ENCODE data around the gene RBM26. TPM values are rescaled to one million over a fixed set of nuclear protein-coding genes. Genes with fewer than 3 reads are reported as not detected.

Gene RBM26
- polyA plus RNA-seq, 1 donor from 2014 or later = 112 TPM

DNA sequence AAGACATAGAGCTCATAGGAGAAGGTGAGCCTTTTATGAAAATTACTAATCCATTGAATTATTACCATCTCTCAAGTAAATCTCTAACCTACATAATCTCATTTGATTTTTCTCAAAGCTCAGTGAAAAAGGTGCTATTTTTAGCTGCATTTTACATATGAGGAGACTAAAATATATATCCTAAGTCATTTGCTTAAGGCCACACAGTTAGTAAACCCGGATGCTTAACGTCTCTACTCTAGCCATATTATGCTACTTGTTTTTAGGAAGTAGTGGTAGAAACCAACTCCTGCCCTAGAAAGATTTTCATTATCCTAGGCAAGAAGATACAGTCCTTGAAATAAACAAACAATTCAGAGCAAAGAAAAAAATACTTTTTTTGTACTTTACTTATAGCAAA lies 108.9 kb downstream of the RBM26 start:
- TF ChIP-seq POLR2AphosphoS5 (IDR thresholded peaks at IDR 0.05) = no peak
- TF ChIP-seq RAD21 (conservative IDR thresholded peaks at IDR 0.05) = no peak
- no peak for TF ChIP-seq TAF1 (IDR thresholded peaks at IDR 0.05; ENCODE audit: low read depth)
- no peak for TF ChIP-seq SMC3 (conservative IDR thresholded peaks at IDR 0.05; ENCODE audit: poor library complexity)
- TF ChIP-seq EZH2 (IDR thresholded peaks at IDR 0.05; ENCODE audit: borderline replicate concordance, insufficient read depth, low read length, poor library complexity, severe bottlenecking) = no peak
- Histone ChIP-seq H3K4me2 (ENCODE audit: low read length) (no peak overlapping the region), H3K36me3 (ENCODE audit: insufficient read depth, low read length) (no peaks in the 10 kb centered on the region), H3K9ac (ENCODE audit: low read length) (no peak overlapping the region), H3K27ac (ENCODE audit: low read length) (no peak overlapping the region), H3K27me3 (ENCODE audit: insufficient read depth, low read depth, low read length) (no peaks in the 10 kb centered on the region), H3K4me3 (ENCODE audit: low read length) (no peak overlapping the region), H3K79me2 (replicated peaks; ENCODE audit: insufficient read depth, low read length) (no peaks in the 10 kb centered on the region), H3K9me3 (ENCODE audit: low read length) (no peaks in the 10 kb centered on the region), H3F3A (ENCODE audit: insufficient read depth, low read length, poor library complexity, severe bottlenecking) (no peaks in the 10 kb centered on the region), H2AFZ (ENCODE audit: low read depth, low read length) (no peak overlapping the region), H4K20me1 (ENCODE audit: insufficient read depth) (no peaks in the 10 kb centered on the region), H3K9me2 (ENCODE audit: insufficient read depth, low read length) (no peaks in the 10 kb centered on the region)

DNA sequence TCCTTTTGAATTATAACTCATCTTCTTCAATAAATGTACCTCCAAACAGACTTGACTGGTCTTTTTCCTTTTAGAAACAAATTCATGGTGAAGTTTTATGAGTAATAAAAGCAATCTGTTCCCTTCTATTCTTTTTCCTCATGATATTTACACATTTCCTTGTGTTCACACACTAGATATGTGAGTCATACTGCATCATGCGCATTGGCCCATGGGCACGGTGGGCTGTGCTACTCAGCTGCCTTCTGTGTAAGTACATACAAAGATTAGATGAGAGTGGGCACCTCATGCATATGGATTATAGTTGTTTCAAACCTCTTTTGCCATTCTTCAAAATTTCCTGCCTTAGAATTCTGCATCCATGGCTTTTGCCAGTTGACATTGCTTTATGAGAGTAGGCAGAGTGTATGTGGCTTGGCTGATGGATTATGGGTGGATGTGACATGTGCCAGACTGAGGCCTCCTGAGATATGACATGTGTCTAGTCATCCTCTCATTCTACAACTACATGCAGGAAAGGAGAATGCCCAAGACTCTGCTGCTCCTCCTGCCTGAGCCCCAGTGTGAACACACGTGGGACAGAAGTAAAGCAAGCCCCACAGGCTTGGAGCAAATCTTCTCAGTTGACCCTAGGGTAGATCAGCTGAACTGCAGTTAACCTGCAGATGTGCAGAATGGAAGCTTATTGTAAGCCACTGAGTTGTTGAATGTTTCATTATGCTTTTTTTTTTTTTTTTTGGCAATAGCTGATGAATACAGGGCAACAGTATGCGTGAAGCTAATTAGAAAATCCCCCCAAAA lies 109.9 kb downstream of the RBM26 start:
- no peaks in the 10 kb centered on the region for H3K9me3 ChIP-seq (ENCODE audit: low read length)
- H4K20me1 ChIP-seq (ENCODE audit: insufficient read depth) = no peaks in the 10 kb centered on the region
- H3F3A ChIP-seq (ENCODE audit: insufficient read depth, low read length, poor library complexity, severe bottlenecking) = no peaks in the 10 kb centered on the region
- H3K4me2 ChIP-seq (ENCODE audit: low read length) = no peak overlapping the region
- no peak for TF ChIP-seq EZH2 (IDR thresholded peaks at IDR 0.05; ENCODE audit: borderline replicate concordance, insufficient read depth, low read length, poor library complexity, severe bottlenecking)
- TF ChIP-seq, protein P1, sequence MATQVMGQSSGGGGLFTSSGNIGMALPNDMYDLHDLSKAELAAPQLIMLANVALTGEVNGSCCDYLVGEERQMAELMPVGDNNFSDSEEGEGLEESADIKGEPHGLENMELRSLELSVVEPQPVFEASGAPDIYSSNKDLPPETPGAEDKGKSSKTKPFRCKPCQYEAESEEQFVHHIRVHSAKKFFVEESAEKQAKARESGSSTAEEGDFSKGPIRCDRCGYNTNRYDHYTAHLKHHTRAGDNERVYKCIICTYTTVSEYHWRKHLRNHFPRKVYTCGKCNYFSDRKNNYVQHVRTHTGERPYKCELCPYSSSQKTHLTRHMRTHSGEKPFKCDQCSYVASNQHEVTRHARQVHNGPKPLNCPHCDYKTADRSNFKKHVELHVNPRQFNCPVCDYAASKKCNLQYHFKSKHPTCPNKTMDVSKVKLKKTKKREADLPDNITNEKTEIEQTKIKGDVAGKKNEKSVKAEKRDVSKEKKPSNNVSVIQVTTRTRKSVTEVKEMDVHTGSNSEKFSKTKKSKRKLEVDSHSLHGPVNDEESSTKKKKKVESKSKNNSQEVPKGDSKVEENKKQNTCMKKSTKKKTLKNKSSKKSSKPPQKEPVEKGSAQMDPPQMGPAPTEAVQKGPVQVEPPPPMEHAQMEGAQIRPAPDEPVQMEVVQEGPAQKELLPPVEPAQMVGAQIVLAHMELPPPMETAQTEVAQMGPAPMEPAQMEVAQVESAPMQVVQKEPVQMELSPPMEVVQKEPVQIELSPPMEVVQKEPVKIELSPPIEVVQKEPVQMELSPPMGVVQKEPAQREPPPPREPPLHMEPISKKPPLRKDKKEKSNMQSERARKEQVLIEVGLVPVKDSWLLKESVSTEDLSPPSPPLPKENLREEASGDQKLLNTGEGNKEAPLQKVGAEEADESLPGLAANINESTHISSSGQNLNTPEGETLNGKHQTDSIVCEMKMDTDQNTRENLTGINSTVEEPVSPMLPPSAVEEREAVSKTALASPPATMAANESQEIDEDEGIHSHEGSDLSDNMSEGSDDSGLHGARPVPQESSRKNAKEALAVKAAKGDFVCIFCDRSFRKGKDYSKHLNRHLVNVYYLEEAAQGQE (IDR thresholded peaks at IDR 0.05; ENCODE audit: borderline replicate concordance) = no peak
- H2AFZ ChIP-seq (ENCODE audit: low read depth, low read length) = no peak overlapping the region
- H3K36me3 ChIP-seq (ENCODE audit: insufficient read depth, low read length) = no peaks in the 10 kb centered on the region
- no peaks in the 10 kb centered on the region for H3K27me3 ChIP-seq (ENCODE audit: insufficient read depth, low read depth, low read length)
- H3K79me2 ChIP-seq (replicated peaks; ENCODE audit: insufficient read depth, low read length) = no peaks in the 10 kb centered on the region
- no peaks in the 10 kb centered on the region for H3K9me2 ChIP-seq (ENCODE audit: insufficient read depth, low read length)
- no peak overlapping the region for H3K9ac ChIP-seq (ENCODE audit: low read length)
- H3K27ac ChIP-seq (ENCODE audit: low read length) = no peak overlapping the region
- no peak overlapping the region for H3K4me3 ChIP-seq (ENCODE audit: low read length)

DNA sequence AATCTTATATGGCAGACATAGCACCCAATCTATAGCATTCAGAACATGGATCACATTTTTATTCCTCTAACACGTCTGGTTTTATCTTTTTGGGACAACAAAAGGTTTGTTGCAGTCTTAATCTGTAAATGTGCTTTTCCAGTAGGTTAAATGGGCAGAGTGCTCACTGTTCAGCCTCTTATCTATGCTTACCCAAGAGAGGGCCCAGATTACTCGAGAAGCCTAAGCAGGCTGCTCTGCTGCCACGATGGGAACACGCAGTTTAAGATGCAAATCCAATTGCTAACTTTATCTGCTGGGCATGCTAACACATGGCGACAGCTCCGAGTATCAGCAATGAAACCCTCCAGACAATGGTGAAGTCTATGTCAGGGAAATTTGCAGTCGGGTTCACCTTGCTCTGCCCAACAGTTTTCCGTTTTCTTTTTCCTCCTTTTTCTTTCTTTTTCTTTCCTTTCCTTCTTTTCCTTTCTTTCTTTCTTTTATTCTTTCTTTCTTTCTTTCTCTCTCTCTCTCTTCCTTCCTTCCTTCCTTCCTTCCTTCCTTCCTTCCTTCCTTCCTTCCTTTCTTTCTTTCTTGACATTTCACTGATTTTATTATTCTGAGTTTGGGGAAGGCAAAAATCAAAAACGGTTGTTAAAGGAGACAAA lies 115.3 kb downstream of the RBM26 start:
- H2AFZ ChIP-seq (ENCODE audit: low read depth, low read length) = no peak overlapping the region
- TF ChIP-seq, protein P2, sequence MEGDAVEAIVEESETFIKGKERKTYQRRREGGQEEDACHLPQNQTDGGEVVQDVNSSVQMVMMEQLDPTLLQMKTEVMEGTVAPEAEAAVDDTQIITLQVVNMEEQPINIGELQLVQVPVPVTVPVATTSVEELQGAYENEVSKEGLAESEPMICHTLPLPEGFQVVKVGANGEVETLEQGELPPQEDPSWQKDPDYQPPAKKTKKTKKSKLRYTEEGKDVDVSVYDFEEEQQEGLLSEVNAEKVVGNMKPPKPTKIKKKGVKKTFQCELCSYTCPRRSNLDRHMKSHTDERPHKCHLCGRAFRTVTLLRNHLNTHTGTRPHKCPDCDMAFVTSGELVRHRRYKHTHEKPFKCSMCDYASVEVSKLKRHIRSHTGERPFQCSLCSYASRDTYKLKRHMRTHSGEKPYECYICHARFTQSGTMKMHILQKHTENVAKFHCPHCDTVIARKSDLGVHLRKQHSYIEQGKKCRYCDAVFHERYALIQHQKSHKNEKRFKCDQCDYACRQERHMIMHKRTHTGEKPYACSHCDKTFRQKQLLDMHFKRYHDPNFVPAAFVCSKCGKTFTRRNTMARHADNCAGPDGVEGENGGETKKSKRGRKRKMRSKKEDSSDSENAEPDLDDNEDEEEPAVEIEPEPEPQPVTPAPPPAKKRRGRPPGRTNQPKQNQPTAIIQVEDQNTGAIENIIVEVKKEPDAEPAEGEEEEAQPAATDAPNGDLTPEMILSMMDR (IDR thresholded peaks at IDR 0.05; ENCODE audit: poor library complexity, severe bottlenecking) = no peak
- TF ChIP-seq EZH2 (IDR thresholded peaks at IDR 0.05; ENCODE audit: borderline replicate concordance, insufficient read depth, low read length, poor library complexity, severe bottlenecking) (no peak), POLR2AphosphoS5 (IDR thresholded peaks at IDR 0.05) (no peak), EP300 (conservative IDR thresholded peaks at IDR 0.05; ENCODE audit: poor library complexity, severe bottlenecking) (no peak), TAF1 (IDR thresholded peaks at IDR 0.05; ENCODE audit: low read depth) (no peak), SMC3 (conservative IDR thresholded peaks at IDR 0.05; ENCODE audit: poor library complexity) (no peak), MXI1 (conservative IDR thresholded peaks at IDR 0.05; ENCODE audit: poor library complexity, severe bottlenecking) (no peak), RAD21 (conservative IDR thresholded peaks at IDR 0.05) (no peak)
- TF ChIP-seq, protein P1 (IDR thresholded peaks at IDR 0.05; ENCODE audit: borderline replicate concordance) = no peak
- H3K79me2 ChIP-seq (replicated peaks; ENCODE audit: insufficient read depth, low read length) = no peaks in the 10 kb centered on the region
- no peak overlapping the region for H3K9ac ChIP-seq (ENCODE audit: low read length)
- H3K4me2 ChIP-seq (ENCODE audit: low read length) = no peak overlapping the region
- H3K27me3 ChIP-seq (ENCODE audit: insufficient read depth, low read depth, low read length) = no peaks in the 10 kb centered on the region
- no peaks in the 10 kb centered on the region for H3K9me2 ChIP-seq (ENCODE audit: insufficient read depth, low read length)
- H3K4me3 ChIP-seq (ENCODE audit: low read length) = no peak overlapping the region
- H3K27ac ChIP-seq (ENCODE audit: low read length) = no peak overlapping the region
- no peaks in the 10 kb centered on the region for H3F3A ChIP-seq (ENCODE audit: insufficient read depth, low read length, poor library complexity, severe bottlenecking)
- H3K9me3 ChIP-seq (ENCODE audit: low read length) = no peaks in the 10 kb centered on the region
- no peaks in the 10 kb centered on the region for H3K36me3 ChIP-seq (ENCODE audit: insufficient read depth, low read length)
- H4K20me1 ChIP-seq (ENCODE audit: insufficient read depth) = no peaks in the 10 kb centered on the region

Data from neural cell (in vitro differentiated cells).